ENCODE data around the gene PBXIP1. TPM values are rescaled to one million over a fixed set of nuclear protein-coding genes. Genes with fewer than 3 reads are reported as not detected.

The PBXIP1 gene
- total and polyA plus RNA-seq, 2 donors, result 74.0 to 206 TPM

GRCh38 chr1:154937988-154938386 lies 17.9 kb downstream of the PBXIP1 start:
- 77% methylated on average over 8 of the region's 8 CpGs for WGBS
- Histone ChIP-seq H3K27ac (ENCODE audit: low read depth) (peak overlapping the region; percentile 98), H3K4me1 (ENCODE audit: insufficient read depth) (no peaks in the 10 kb centered on the region), H3K36me3 (ENCODE audit: insufficient read depth) (no peaks in the 10 kb centered on the region), H3K4me3 (ENCODE audit: low read depth, low read length) (no peak overlapping the region)
- DNase-seq (ENCODE audit: extremely low spot score), result no peak

GRCh38 chr1:154937085-154937987 lies 18.6 kb downstream of the PBXIP1 start:
- H3K27ac ChIP-seq (ENCODE audit: low read depth), result peak overlapping the region; percentile 98
- no peaks in the 10 kb centered on the region for H3K4me1 ChIP-seq (ENCODE audit: insufficient read depth)
- WGBS, result under 1% methylated on average over 36 of the region's 36 CpGs
- no peaks in the 10 kb centered on the region for H3K36me3 ChIP-seq (ENCODE audit: insufficient read depth)
- H3K4me3 ChIP-seq (ENCODE audit: low read depth, low read length), result peak overlapping the region; percentile 51
- peak; percentile 91 for DNase-seq (ENCODE audit: extremely low spot score)

GRCh38 chr1:154936555-154937084 lies 19.3 kb downstream of the PBXIP1 start, which contains the start of gene PMVK:
PMVK (minus strand) TSS chr1:154936719; CDS start chr1:154936685, 34 bp downstream.
- peak; percentile 94 for DNase-seq (ENCODE audit: extremely low spot score)
- WGBS, result under 1% methylated on average over 45 of the region's 45 CpGs

DNA sequence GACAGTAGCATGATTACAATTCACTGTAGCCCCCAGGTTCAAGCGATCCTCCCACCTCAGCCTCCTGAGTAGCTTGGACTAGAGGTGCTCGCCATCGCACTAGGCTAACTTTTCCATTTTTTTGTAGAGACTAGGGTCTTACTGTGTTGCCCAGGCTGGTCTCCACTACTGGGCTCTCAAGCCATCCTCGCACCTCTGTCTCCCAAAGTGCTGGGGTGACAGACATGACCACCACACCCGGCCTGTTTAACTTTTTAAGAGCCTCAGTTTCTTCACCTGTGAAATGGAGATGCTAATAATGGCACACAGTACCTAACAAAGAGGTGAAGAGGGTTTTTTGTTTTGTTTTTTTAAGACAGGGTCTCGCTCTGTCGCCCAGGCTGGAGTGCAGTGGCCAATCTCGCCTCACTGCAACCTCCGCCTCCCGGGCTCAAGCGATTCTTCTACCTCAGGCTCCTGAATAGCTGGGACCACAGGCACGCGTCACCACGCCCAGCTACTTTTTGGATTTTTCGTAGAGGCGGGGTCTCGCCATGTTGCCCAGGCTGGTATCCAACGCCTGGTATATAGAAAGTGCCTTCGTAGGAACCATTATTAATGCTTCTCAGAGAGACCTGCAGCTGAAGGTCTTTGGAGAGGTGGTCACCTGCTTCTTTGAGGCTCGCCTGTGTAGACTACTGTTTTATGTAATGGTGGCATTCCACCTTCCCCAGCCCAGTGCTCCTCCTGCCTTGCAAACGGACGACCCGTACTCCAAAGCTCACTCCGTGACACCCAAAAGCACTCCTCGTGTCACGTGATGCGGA lies 19.9 kb downstream of the PBXIP1 start:
- 36% methylated on average over 27 of the region's 27 CpGs for WGBS
- Histone ChIP-seq H3K27ac (ENCODE audit: low read depth) (peak overlapping the region; percentile 96), H3K36me3 (ENCODE audit: insufficient read depth) (no peaks in the 10 kb centered on the region), H3K4me1 (ENCODE audit: insufficient read depth) (no peaks in the 10 kb centered on the region), H3K4me3 (ENCODE audit: low read depth, low read length) (peak overlapping the region; percentile 51)
- DNase-seq (ENCODE audit: extremely low spot score), result no peak

More at GRCh38 chr1:154936555-154937084, 19.3 kb downstream of the PBXIP1 start, which contains the start of gene PMVK:
- Histone ChIP-seq H3K4me1 (ENCODE audit: insufficient read depth) (no peaks in the 10 kb centered on the region), H3K27ac (ENCODE audit: low read depth) (peak within 1 kb of the TSS; percentile 98), H3K36me3 (ENCODE audit: insufficient read depth) (no peaks in the 10 kb centered on the region), H3K4me3 (ENCODE audit: low read depth, low read length) (peak within 1 kb of the TSS; percentile 51)

DNA sequence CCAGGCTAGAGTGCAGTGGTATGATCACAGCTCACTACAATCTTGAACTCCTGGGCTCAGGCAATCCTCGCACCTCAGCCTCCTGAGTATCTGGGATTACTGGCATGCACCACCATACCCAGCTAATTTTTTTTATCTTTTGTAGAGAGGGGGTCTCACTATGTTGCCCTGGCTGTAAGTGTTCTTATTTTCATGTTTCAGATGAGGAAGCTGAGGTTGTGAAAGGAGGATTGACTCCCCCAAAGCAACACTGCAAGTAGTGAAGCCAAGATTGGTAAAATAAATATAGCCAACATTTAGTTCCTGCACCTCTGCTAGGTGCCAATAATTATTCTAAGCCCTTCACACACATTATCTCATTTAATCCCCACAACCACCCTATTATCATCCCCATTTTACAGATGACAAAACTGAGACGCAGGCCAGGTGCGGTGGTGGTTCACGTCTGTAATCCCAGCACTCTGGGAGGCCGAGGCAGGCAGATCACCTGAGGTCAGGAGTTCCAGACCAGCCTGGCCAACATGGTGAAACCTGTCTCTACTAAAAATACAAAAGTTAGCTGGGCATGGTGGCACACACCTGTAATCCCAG lies 21.4 kb downstream of the PBXIP1 start:
- 93% methylated on average over 5 of the region's 5 CpGs for WGBS
- no peak for DNase-seq (ENCODE audit: extremely low spot score)

DNA sequence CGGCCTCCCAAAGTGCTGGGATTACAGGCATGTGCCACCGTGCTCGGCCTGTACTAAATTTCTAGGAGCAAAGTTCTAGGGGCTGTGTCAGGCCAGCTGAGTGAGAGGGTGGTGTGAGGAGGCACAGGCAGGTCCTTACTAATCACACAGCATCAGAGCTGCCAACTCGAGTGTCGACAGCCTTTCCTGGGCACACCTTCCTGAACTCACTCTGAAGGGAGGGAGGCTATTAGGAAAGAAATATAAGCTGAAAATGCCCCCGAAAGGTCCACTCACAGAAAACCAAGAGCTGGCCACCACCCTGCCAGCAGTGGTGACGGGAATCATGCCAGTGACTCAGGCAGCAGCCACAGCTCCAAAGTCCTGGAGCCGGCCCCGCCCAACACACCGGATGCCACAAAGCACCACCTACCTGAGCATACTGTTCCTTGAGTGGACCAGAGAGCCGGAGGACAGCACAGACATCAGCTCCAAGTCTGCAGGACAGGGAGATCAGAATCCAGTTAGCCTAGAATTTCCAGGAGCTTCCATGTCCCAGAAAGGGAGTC lies 23.9 kb downstream of the PBXIP1 start:
- DNase-seq (ENCODE audit: extremely low spot score), result no peak
- H3K4me3 ChIP-seq (ENCODE audit: low read depth, low read length), result no peak overlapping the region
- WGBS, result 88% methylated on average over 11 of the region's 11 CpGs
- H3K27ac ChIP-seq (ENCODE audit: low read depth), result peak overlapping the region; percentile 58
- H3K4me1 ChIP-seq (ENCODE audit: insufficient read depth), result no peaks in the 10 kb centered on the region
- H3K36me3 ChIP-seq (ENCODE audit: insufficient read depth), result no peaks in the 10 kb centered on the region

More for the DNA sequence above, 21.4 kb downstream of the PBXIP1 start:
- no peak overlapping the region for H3K27ac ChIP-seq (ENCODE audit: low read depth)
- H3K4me3 ChIP-seq (ENCODE audit: low read depth, low read length), result no peak overlapping the region
- H3K4me1 ChIP-seq (ENCODE audit: insufficient read depth), result no peaks in the 10 kb centered on the region
- no peaks in the 10 kb centered on the region for H3K36me3 ChIP-seq (ENCODE audit: insufficient read depth)

DNA sequence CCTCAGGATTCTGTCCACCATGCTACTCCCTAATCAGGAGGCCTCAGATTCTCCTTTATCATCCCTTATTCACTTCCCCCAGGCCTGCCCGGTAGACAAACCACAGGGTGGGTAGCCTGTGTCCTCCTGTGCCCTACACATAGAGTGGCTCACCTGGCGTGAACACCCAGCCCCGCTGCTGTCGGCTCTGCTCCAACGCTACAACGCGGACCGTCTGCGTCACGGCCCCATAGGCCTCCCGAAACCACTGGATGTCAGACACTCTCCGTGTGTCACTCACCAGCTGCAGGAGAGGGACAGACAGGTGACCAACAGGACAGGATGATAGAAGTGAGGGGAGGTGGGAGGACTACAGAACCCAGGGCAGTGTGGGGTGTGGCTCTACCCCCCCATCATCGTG lies 29.7 kb downstream of the PBXIP1 start:
- H3K4me1 ChIP-seq (ENCODE audit: insufficient read depth), result no peaks in the 10 kb centered on the region
- H3K27ac ChIP-seq (ENCODE audit: low read depth), result no peak overlapping the region
- no peak overlapping the region for H3K4me3 ChIP-seq (ENCODE audit: low read depth, low read length)
- WGBS, result 90% methylated on average over 13 of the region's 13 CpGs
- peaks cover 2% of the 10 kb centered on the region for H3K36me3 ChIP-seq (ENCODE audit: insufficient read depth)
- DNase-seq (ENCODE audit: extremely low spot score), result no peak

DNA sequence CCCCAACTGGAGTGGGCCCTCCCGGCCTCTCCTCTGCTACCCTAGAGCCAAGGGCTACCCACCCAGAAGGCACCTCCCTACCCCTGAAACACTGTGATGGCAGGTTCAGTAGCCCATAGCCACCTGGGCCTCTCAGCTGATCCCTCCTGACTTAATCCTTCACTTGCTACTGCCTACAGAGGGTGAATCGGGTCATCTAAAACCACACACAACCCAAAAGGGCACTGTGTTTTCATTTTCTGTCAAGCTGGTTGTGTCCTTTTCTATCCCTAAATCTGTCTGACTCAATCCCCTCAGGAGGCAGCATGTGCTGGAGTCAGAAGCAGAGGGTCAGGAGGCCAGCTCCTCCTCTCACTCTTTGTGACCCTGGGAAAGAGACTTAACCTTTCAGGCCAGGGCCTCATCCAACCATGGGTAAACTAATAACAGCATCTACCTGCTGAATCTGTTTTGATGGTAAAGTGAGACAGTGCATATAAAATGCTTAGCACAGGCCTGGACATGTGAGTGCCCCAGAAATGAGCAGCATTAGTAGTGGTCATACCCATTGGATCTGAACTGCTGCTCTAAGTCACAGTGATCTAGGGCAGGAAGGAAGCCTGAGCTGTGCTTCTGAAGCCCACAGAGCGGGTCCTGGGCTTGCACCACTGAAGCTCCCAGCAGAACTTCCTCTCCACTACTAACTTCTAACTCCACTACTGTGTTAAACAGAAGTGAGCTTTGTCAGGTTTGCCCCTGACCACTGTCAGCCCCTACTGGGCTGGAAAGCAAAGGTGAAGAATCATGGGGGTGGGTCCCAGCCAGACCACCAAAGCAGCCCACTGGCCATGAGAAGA lies 30.3 kb downstream of the PBXIP1 start:
- 93% methylated on average over 3 of the region's 3 CpGs for WGBS
- no peaks in the 10 kb centered on the region for H3K4me1 ChIP-seq (ENCODE audit: insufficient read depth)
- no peak overlapping the region for H3K27ac ChIP-seq (ENCODE audit: low read depth)
- DNase-seq (ENCODE audit: extremely low spot score), result no peak
- peaks cover 2% of the 10 kb centered on the region for H3K36me3 ChIP-seq (ENCODE audit: insufficient read depth)
- H3K4me3 ChIP-seq (ENCODE audit: low read depth, low read length), result no peak overlapping the region

DNA sequence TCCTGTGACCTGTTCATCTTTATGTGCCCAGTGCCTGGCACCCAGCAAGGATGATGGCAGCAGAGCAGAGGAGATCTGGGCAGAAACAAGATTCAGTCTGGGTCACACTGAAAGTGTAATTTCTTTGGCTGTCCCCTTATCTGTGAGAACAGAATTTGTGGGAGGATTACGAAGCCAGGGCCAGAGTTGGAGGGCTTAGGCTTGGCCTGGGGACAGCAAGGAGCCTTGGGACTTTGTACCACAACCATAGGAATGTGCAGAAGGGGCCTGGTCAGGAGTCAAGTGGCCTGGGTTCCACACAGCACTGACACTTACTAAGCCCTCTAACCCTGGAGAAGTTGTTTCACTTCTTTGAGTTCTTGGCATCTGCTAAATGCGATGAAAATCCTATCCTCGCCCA lies 32.2 kb downstream of the PBXIP1 start:
- no peak for DNase-seq (ENCODE audit: extremely low spot score)
- H3K36me3 ChIP-seq (ENCODE audit: insufficient read depth), result peaks cover 2% of the 10 kb centered on the region
- H3K27ac ChIP-seq (ENCODE audit: low read depth), result no peak overlapping the region
- WGBS, result 89% methylated on average over 3 of the region's 3 CpGs
- no peaks in the 10 kb centered on the region for H3K4me1 ChIP-seq (ENCODE audit: insufficient read depth)
- H3K4me3 ChIP-seq (ENCODE audit: low read depth, low read length), result no peak overlapping the region

DNA sequence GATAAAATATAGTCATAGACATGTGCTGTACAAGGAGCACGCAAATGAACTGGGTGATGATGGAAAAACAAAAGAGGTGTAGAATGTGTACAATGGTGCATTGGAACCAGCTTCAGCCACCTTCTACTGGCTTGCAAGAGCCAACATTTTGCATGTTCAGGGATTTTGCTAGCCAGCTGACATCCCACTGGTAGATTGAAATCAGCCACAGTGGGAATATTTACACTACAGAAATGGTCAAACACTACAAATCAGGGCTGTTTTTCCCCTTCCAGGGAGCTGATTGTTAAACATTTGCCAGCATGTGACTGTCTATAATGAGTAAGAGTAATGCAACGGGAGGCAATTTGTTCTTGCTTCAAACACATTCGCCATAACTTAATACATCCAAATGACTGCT lies 42.6 kb downstream of the PBXIP1 start:
- Histone ChIP-seq H3K36me3 (ENCODE audit: insufficient read depth) (no peaks in the 10 kb centered on the region), H3K4me3 (ENCODE audit: low read depth, low read length) (no peak overlapping the region), H3K27ac (ENCODE audit: low read depth) (no peak overlapping the region), H3K4me1 (ENCODE audit: insufficient read depth) (no peaks in the 10 kb centered on the region)
- WGBS, result 89% methylated on average over 3 of the region's 3 CpGs
- no peak for DNase-seq (ENCODE audit: extremely low spot score)

DNA sequence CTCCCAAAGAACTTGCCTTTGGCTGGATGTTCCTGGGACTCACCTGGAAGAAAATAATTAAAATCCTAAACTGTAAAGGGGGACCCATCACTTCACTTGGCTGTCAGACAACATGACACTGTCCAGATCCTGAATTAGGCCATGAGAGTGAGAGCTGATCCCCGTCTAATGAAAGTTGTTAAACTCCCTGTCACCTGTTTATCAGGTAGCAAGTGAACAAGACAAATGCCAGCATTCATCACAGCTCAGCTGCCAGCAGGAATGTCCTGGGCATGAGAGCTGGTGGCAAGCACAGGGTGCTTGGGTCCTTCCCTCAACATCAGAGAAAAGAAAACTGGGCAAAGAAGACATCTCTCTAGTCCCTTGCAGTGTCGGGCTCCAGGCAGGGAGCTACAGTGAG lies 43.1 kb downstream of the PBXIP1 start:
- WGBS, result 80% methylated on average over 2 of the region's 2 CpGs
- no peaks in the 10 kb centered on the region for H3K36me3 ChIP-seq (ENCODE audit: insufficient read depth)
- no peak overlapping the region for H3K4me3 ChIP-seq (ENCODE audit: low read depth, low read length)
- no peak overlapping the region for H3K27ac ChIP-seq (ENCODE audit: low read depth)
- no peaks in the 10 kb centered on the region for H3K4me1 ChIP-seq (ENCODE audit: insufficient read depth)
- no peak for DNase-seq (ENCODE audit: extremely low spot score)

DNA sequence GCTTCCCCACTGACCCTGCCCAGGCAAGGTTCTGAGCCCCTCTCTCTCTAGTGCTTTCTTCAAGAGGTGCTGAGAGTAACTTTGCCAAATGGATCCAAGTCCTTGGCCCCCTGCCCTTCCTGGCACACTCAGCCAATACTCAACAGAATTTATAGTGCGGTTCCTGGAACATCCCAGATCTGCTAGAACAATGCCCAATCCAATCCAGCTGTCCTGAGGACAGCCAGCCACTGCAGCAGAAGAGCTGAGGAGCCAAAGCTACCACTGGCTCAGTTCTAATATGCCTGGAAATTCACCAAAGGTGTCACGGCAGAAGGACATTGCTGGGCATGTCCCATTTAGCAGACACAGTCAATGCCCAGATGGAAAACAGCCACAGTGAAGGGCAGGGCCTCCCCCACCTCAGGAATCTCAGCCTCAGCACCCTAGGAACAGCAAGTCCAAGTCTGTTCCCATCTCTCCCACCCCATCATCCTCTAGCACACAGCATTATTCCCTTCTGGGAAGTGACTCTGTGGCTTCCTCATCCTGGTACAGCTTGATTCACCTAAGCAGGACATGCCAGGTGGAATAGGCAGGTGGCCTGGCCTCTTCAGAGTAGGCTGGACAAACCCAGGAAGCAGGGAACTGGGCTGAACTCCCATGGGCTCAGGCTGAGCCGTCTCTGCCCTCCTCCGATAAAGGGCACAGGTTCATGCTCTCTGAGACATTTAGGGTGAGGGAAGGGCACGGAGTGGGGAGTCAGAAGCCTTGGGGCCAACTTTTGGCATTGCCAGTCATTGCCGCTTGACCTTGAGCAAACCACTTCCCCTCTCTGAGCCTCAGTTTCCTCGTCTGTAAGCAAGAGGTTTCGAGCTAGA lies 44.0 kb downstream of the PBXIP1 start:
- H3K4me3 ChIP-seq (ENCODE audit: low read depth, low read length), result no peak overlapping the region
- no peaks in the 10 kb centered on the region for H3K36me3 ChIP-seq (ENCODE audit: insufficient read depth)
- DNase-seq (ENCODE audit: extremely low spot score), result no peak
- no peak overlapping the region for H3K27ac ChIP-seq (ENCODE audit: low read depth)
- H3K4me1 ChIP-seq (ENCODE audit: insufficient read depth), result no peaks in the 10 kb centered on the region
- 84% methylated on average over 8 of the region's 8 CpGs for WGBS

Data from urinary bladder (tissue), 4 donors.